ENCODE measurements around the gene NAA60.
"Not testable (repeated sequence)": the region's sequence is repeated elsewhere in the genome, so short reads cannot be mapped to it uniquely, and the experiment has no call there.

The NAA60 gene

DNA sequence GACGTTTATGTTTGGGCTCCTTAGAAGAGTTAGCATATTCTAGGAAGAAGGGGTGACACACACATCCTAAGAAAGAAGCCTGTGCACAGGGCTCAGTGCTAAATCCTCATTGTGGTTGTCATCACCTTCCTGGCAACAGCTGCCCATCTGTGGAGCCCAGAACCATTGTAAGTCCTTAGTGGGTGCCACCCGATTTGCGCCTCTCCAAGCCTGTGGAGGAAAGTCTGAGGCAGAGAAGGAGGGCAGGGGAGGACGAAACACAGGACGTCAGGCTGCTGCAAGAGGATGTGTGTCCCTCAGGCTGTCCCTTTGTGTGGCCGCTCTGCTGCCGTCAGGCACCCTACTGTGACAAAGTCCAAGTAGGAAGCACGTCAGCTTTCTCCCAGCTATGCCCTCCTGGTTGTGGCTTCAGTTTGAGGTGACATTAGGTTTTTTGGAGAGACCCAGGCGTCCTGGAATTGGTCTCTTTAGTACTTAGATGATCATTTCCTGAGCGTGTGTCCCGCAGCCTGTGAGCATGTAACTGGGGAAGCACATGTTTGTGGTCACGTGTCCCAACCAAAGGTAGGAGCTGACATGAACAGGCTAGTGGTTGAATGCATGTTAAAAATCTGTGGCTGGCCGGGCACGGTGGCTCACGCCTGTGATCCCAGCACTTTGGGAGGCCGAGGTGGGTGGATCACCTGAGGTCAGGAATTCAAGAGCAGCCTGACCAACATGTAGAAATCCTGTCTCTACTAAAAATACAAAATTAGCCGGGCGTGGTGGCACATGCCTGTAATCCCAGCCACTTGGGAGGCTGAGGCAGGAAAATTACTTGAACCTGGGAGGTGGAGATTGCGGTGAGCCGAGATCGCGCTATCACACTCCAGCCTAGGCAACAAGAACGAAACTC is 68.1 kb downstream of the NAA60 start:
- no peak for TF ChIP-seq JUND (IDR thresholded peaks at IDR 0.05; ENCODE audit: low read depth)
- DNase-seq (ENCODE audit: low read depth in 1 of 2, low spot score in 1 of 2) = no peak
- in situ Hi-C loops (cut with HindIII; ENCODE audit: low pct_unique_long_range_greater_than_20kb, low sequenced_read_pairs) = no loop called here

DNA sequence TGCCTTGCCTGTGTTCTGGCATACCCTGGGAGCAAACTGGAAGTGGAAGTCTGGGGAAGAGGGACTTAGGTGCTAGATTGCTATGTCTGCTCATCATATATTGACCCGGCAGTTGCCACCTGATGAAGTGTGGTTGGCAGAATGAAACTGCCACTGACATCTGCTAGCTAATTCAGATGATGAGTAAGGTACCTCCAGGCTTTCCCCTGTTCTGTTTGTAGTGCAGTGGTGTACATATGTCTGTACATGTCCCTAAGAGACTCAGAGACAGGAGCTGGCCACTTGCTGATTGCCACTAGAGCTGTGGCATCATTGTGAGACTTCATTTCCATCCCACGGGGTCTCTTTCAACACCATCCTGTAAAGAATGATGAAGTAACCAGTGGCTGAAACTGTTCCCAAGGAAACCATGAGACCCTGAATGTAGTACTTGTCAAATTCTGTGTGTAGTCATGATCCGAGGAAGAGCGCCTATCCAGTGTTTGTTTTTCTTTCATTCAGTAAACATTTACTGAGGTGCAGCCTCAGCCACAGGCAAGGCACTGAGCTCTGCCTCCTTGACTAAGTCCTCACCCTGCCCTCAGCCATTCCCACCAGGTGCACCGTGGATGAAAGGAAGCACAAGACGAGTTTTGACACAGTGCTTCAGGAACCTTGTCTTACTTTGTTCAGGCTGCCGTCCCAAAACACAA is 70.6 kb downstream of the NAA60 start:
- no peak for TF ChIP-seq JUND (IDR thresholded peaks at IDR 0.05; ENCODE audit: low read depth)
- in situ Hi-C loops (cut with HindIII; ENCODE audit: low pct_unique_long_range_greater_than_20kb, low sequenced_read_pairs) = no loop called here
- peak in 1 of 2 experiments; percentile 67 for DNase-seq (ENCODE audit: low read depth in 1 of 2, low spot score in 1 of 2)

DNA sequence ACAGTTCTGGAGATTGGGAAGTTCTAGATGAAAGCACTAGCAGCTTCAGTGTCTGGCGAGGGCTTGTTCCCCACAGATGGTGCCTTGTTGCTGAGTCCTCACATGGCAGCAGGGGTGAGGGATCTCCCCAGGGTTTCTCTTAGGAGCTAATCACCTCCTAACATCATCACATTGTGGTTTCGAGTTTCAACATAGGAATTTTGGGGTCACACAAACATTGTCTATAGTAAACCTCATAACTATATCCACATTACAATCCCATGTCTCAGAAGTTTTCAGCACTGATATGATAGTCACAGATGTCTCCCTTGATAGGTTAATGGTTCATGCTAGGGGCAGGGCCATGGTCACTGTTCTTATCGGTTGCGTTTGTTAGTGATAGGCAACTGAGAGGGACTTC is 71.1 kb downstream of the NAA60 start:
- peak in 1 of 2 experiments; percentile 16 for DNase-seq (ENCODE audit: low read depth in 1 of 2, low spot score in 1 of 2)
- no peak for TF ChIP-seq JUND (IDR thresholded peaks at IDR 0.05; ENCODE audit: low read depth)
- in situ Hi-C loops (cut with HindIII; ENCODE audit: low pct_unique_long_range_greater_than_20kb, low sequenced_read_pairs) = no loop called here

DNA sequence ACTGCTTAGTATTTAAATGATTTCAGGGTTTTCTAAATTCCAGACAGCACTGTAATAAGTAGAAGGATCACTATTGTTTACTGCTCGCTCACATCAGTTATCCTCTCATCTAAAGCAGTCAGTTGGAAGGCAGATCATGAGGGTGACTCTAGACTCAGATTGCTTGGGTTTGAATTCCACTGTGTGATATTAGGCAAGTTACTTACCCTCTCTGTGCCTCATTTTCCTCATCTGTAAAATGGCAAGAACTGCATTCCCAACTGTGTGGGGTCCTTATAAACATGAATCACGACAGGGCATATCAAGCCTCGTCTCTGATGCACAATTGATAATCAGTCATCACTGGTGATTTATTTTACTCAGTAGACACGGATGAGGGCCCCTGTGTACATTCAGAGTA is 72.4 kb downstream of the NAA60 start:
- TF ChIP-seq JUND (IDR thresholded peaks at IDR 0.05; ENCODE audit: low read depth) = no peak
- in situ Hi-C loops (cut with HindIII; ENCODE audit: low pct_unique_long_range_greater_than_20kb, low sequenced_read_pairs) = no loop called here

DNA sequence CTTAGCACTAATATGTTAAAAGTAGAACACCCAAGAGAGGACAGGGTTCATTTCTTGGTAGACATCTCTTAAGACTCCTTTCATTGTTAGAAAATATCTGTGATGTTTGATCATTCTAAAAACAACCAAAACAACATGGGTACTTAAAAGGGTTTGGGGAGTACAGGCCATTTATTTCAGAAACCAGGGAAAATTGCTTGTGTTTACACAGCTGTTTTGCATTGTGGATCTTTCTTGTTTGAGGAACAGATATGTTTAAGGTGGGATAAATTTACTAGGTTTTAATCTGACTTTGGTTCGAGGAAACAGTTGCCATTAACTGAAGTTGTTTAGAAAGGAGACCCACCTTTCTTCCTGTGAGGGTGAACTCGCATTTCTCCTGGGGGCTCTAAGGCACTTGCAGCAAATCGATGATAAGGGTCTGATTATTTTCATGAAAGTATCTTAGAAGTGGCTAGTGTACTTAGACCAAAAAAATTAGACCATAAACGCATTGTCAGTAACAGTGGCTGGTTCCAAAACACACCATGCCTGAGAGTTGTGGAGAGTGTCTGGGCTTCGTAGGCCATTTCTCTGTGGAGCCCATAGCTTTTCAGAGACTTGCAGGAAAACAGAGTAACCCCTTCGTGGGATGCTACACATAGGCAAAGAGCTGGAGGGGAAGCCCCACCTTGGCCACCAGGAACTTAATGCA is 75.0 kb downstream of the NAA60 start:
- no peak for DNase-seq (ENCODE audit: low read depth in 1 of 2, low spot score in 1 of 2)
- in situ Hi-C loops (cut with HindIII; ENCODE audit: low pct_unique_long_range_greater_than_20kb, low sequenced_read_pairs) = no loop called here
- no peak for TF ChIP-seq JUND (IDR thresholded peaks at IDR 0.05; ENCODE audit: low read depth)

More for the DNA sequence above, 72.4 kb downstream of the NAA60 start:
- DNase-seq (ENCODE audit: low read depth in 1 of 2, low spot score in 1 of 2) = no peak

DNA sequence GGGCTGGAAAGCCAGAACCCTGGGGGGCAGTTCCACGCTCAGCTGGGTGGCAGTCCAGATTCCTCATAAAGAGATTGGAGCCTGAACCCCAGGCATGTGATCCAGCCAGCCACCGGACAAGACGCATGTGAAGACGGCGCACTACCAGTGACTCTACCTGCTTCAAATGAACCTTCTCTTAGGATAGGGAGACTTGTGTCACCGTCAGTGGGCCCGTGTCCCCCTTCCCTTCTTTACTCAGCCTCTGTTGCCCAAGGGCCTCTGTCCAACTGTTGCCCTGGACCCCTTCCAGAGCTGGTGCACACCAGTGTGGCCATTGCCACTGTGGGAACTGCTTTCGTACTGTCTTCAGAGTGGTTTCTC is 75.5 kb downstream of the NAA60 start:
- in situ Hi-C loops (cut with HindIII; ENCODE audit: low pct_unique_long_range_greater_than_20kb, low sequenced_read_pairs) = no loop called here
- no peak for DNase-seq (ENCODE audit: low read depth in 1 of 2, low spot score in 1 of 2)
- no peak for TF ChIP-seq JUND (IDR thresholded peaks at IDR 0.05; ENCODE audit: low read depth)

DNA sequence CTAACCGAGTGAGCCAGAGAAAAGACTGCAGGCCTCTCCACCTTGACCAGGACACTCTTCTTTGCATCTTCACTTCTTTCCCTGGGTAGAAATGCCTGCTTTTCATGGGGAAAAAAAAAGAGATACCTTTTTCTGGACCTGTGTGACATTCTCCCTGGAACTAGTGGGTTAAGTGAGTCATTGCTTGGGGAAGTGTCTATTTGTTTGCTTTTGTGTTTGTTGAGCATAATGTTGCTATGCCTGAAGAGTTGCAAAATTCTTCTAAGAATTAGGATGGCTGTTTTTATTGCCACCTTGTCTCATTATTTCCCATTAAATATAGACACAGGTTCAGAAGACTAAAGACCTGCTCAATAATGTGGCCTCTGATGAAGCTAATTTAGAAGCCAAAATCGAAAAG is 76.1 kb downstream of the NAA60 start:
- TF ChIP-seq JUND (IDR thresholded peaks at IDR 0.05; ENCODE audit: low read depth) = no peak
- no peak for DNase-seq (ENCODE audit: low read depth in 1 of 2, low spot score in 1 of 2)
- in situ Hi-C loops (cut with HindIII; ENCODE audit: low pct_unique_long_range_greater_than_20kb, low sequenced_read_pairs) = no loop called here

DNA sequence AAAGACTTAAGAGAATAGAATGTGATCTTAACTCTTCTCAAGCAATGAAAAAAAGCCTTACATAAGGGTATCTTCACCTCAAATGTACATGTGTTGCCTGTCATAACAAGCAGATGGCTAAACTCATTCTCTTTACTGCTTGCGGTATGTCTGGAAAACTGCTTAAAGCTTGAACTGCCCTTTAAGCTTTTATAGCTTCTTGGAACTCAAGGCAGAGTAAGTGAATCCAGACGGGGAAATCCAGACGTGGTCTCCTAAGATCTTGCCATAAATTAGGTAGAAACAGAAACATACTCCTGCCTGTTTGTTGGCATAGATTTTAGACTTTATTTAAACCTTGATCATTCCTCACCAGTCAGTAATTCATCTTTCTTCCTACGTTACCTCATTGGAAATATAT is 76.9 kb downstream of the NAA60 start:
- no peak for TF ChIP-seq JUND (IDR thresholded peaks at IDR 0.05; ENCODE audit: low read depth)
- in situ Hi-C loops (cut with HindIII; ENCODE audit: low pct_unique_long_range_greater_than_20kb, low sequenced_read_pairs) = no loop called here
- DNase-seq (ENCODE audit: low read depth in 1 of 2, low spot score in 1 of 2) = no peak

DNA sequence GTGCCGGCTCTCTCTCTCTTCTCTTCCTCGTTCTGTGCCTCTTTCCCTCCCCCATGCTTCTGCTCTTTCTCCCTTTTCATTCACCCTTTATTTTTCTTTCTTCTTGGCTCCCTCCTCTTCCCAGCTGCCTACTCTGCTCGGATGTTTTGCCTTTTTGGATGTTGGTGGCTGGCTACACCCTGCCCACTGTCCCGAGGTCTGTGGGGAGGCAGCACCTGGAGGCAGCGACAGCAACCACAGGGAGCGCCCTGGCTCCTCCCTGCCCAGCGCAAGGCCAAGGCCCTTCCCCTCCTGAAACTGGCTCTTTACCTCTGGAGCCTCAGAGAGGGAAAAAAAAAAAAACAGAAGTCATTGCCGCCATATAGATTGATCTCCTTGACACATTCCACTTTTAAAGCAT is 77.4 kb downstream of the NAA60 start:
- no peak for DNase-seq (ENCODE audit: low read depth in 1 of 2, low spot score in 1 of 2)
- in situ Hi-C loops (cut with HindIII; ENCODE audit: low pct_unique_long_range_greater_than_20kb, low sequenced_read_pairs) = no loop called here
- no peak for TF ChIP-seq JUND (IDR thresholded peaks at IDR 0.05; ENCODE audit: low read depth)

DNA sequence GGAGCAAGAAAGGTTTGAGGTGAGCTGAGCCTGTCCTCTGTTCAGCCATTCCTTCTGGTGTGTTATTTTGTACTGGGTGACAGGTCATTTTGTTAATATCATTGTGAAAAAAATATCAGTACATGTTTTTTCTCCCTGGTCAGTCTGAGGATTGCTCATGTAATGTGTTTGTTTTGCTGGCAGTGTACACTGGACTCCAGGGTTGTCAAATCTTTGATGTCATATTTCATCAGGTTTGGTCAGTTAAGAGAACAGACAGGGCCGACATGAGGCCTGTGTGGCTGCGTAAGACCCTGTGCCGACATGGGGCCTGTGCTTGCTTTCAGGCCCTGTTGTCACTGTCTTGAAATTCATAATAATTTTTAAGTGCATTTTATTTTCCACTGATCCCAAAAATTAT is 79.8 kb downstream of the NAA60 start:
- DNase-seq (ENCODE audit: low read depth in 1 of 2, low spot score in 1 of 2) = no peak
- TF ChIP-seq JUND (IDR thresholded peaks at IDR 0.05; ENCODE audit: low read depth) = no peak
- in situ Hi-C loops (cut with HindIII; ENCODE audit: low pct_unique_long_range_greater_than_20kb, low sequenced_read_pairs) = no loop called here

DNA sequence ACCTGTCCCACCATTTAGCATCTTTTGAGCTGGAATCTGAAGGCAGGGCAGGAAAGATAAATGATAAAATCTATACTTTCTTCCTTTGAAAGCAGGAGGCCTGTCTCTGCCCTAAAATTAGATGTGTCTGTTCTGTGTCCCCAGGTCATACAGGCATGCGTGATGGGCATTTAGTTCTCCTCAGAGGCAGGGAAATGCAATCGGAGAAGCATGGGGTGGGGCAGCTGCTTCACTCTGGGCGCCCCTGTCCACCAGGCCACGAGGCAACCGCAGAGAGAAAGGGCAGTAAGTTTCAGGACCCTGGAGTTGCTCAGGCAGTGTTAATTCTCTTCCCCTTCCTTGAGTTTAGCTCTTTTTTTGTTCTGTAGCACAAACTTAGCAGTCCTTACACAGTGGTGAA is 82.5 kb downstream of the NAA60 start:
- in situ Hi-C loops (cut with HindIII; ENCODE audit: low pct_unique_long_range_greater_than_20kb, low sequenced_read_pairs) = no loop called here
- DNase-seq (ENCODE audit: low read depth in 1 of 2, low spot score in 1 of 2) = no peak
- TF ChIP-seq JUND (IDR thresholded peaks at IDR 0.05; ENCODE audit: low read depth) = no peak

DNA sequence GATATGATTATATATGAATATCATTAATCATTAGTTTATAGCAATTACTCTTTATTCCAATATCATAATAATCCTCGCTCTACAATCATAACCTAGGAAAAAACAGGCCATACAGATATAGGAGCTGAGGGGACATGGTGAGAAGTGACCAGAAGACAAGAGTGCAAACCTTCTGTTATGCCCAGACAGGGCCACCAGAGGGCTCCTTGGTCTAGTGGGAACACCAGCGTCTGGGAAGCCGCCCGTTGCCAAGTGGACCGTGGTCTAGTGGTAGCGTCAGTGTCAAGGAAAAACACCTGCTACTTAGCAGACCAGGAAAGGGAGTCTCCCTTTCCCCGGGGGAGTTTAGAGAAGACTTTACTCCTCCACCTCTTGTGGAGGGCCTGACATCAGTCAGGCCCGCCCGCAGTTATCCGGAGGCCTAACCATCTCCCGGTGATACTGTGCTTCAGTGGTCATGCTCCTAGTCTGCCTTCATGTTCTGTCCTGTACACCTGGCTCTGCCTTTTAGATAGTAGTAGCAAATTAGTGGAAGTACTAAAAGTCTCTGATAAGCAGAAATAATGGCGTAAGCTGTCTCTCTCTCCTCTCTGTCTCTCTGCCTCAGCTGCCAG is 83.8 kb downstream of the NAA60 start:
- in situ Hi-C loops (cut with HindIII; ENCODE audit: low pct_unique_long_range_greater_than_20kb, low sequenced_read_pairs) = not testable (repeated sequence)
- DNase-seq (ENCODE audit: low read depth in 1 of 2, low spot score in 1 of 2) = peak in 1 of 2 experiments; percentile 80

Measured in T47D (cell line).